ENCODE measurements around the gene BABAM2. TPM values are rescaled to one million over a fixed set of nuclear protein-coding genes. Genes with fewer than 3 reads are reported as not detected.

Gene BABAM2
- total RNA-seq, 1 donor from 2014 or later: 28.5 TPM

GRCh38 chr2:27888790-27889189 lies 1.7 kb upstream of the BABAM2 start:
- TF ChIP-seq EZH2 (IDR thresholded peaks at IDR 0.05; ENCODE audit: insufficient read depth, low read length): no peak
- TF ChIP-seq, protein P1, sequence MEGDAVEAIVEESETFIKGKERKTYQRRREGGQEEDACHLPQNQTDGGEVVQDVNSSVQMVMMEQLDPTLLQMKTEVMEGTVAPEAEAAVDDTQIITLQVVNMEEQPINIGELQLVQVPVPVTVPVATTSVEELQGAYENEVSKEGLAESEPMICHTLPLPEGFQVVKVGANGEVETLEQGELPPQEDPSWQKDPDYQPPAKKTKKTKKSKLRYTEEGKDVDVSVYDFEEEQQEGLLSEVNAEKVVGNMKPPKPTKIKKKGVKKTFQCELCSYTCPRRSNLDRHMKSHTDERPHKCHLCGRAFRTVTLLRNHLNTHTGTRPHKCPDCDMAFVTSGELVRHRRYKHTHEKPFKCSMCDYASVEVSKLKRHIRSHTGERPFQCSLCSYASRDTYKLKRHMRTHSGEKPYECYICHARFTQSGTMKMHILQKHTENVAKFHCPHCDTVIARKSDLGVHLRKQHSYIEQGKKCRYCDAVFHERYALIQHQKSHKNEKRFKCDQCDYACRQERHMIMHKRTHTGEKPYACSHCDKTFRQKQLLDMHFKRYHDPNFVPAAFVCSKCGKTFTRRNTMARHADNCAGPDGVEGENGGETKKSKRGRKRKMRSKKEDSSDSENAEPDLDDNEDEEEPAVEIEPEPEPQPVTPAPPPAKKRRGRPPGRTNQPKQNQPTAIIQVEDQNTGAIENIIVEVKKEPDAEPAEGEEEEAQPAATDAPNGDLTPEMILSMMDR (IDR thresholded peaks at IDR 0.05; ENCODE audit: insufficient read depth, low read depth, low read length): no peak
- Histone ChIP-seq H3K4me2 (ENCODE audit: low read length) (peak overlapping the region; percentile 84), H3K36me3 (ENCODE audit: insufficient read depth, low read length) (no peaks in the 10 kb centered on the region), H3K9me3 (ENCODE audit: insufficient read depth, low read depth, low read length) (no peaks in the 10 kb centered on the region), H4K20me1 (ENCODE audit: insufficient read depth, low read length) (no peaks in the 10 kb centered on the region), H3K4me3 (ENCODE audit: insufficient read depth, low read depth, low read length) (no peak overlapping the region), H3K27me3 (ENCODE audit: insufficient read depth, low read length) (no peaks in the 10 kb centered on the region), H2AFZ (ENCODE audit: low read depth, low read length) (no peak overlapping the region), H3K27ac (ENCODE audit: low read depth, low read length) (peak overlapping the region; percentile 45), H3K79me2 (ENCODE audit: insufficient read depth, low read length) (peaks cover 7% of the 10 kb centered on the region), H3K9ac (ENCODE audit: low read length) (peak overlapping the region; percentile 89), H3K4me1 (ENCODE audit: insufficient read depth, low read length) (peaks cover 34% of the 10 kb centered on the region)
- H3K36me3 Mint-ChIP-seq (ENCODE audit: low read depth, unreplicated experiment): no peaks in the 10 kb centered on the region
- H3K4me1 Mint-ChIP-seq (ENCODE audit: low read depth, unreplicated experiment): peaks cover 27% of the 10 kb centered on the region
- peak overlapping the region; percentile 10 for H3K27ac Mint-ChIP-seq (ENCODE audit: unreplicated experiment)
- DNase-seq (ENCODE audit: low read depth) (peak; percentile 68), FAIRE-seq (no peak)
- no peaks in the 10 kb centered on the region for H3K9me3 Mint-ChIP-seq (ENCODE audit: unreplicated experiment)
- no peaks in the 10 kb centered on the region for H3K27me3 Mint-ChIP-seq (ENCODE audit: low read depth, unreplicated experiment)
- H3K4me3 Mint-ChIP-seq (ENCODE audit: unreplicated experiment): peak overlapping the region; percentile 94

- Mint-ChIP-seq H3K9me3 (ENCODE audit: unreplicated experiment) (no peaks in the 10 kb centered on the region), H3K4me3 (ENCODE audit: unreplicated experiment) (peak overlapping the region; percentile 94), H3K4me1 (ENCODE audit: low read depth, unreplicated experiment) (peaks cover 27% of the 10 kb centered on the region), H3K27me3 (ENCODE audit: low read depth, unreplicated experiment) (no peaks in the 10 kb centered on the region), H3K36me3 (ENCODE audit: low read depth, unreplicated experiment) (no peaks in the 10 kb centered on the region), H3K27ac (ENCODE audit: unreplicated experiment) (peak overlapping the region; percentile 98)
- Histone ChIP-seq H3K27me3 (ENCODE audit: insufficient read depth, low read length) (no peaks in the 10 kb centered on the region), H2AFZ (ENCODE audit: low read depth, low read length) (peak overlapping the region; percentile 85), H3K27ac (ENCODE audit: low read depth, low read length) (peak overlapping the region; percentile 97), H4K20me1 (ENCODE audit: insufficient read depth, low read length) (no peaks in the 10 kb centered on the region), H3K4me3 (ENCODE audit: insufficient read depth, low read depth, low read length) (peak overlapping the region; percentile 86), H3K79me2 (ENCODE audit: insufficient read depth, low read length) (peaks cover 7% of the 10 kb centered on the region), H3K4me1 (ENCODE audit: insufficient read depth, low read length) (peaks cover 33% of the 10 kb centered on the region), H3K36me3 (ENCODE audit: insufficient read depth, low read length) (no peaks in the 10 kb centered on the region), H3K9me3 (ENCODE audit: insufficient read depth, low read depth, low read length) (no peaks in the 10 kb centered on the region), H3K4me2 (ENCODE audit: low read length) (peak overlapping the region; percentile 84), H3K9ac (ENCODE audit: low read length) (peak overlapping the region; percentile 89)
- DNase-seq (ENCODE audit: low read depth): peak; percentile 31
- FAIRE-seq: no peak
- TF ChIP-seq EZH2 (IDR thresholded peaks at IDR 0.05; ENCODE audit: insufficient read depth, low read length): no peak
- TF ChIP-seq, protein P1 (IDR thresholded peaks at IDR 0.05; ENCODE audit: insufficient read depth, low read depth, low read length): no peak
These were observed 769 bp upstream of the BABAM2 start for GRCh38 chr2:27889774-27890145.

DNA sequence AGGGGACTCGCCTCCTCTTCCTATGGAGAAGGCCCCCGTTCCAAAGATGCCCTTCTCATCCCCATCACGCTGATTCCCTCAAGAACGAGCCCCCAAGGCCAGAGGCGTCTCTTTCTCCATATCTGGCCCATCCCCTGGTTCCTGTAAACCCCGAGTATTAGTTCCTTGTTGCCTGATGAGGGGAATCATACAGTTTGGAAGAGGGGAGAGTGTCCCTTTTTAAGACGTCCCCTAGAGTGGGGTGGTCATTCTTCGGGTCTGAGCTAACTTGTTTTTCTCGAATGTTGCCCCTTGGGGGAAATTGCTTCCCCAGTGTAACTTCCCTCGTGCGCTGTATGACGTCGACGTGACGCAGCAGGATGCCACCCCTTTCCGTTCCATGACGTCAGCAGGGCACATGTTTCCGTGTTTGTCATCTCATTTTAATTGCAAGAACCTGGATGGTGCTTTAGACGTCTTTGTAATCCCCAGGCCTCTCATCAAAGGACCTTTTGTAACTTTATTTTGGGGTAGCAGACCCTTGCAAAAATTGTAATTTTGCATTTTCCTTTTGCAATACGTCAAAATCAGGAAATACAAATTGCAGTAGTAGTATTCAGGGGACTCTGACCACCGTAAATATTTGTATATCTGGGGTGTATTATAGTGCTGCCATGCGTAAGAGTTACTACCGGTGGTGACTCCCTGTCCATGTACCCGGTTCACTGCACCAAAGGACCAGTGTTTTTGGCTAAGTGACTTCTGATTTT lies 569 bp downstream of the BABAM2 start:
- Mint-ChIP-seq H3K4me1 (ENCODE audit: low read depth, unreplicated experiment) (peaks cover 19% of the 10 kb centered on the region), H3K36me3 (ENCODE audit: low read depth, unreplicated experiment) (peaks cover 3% of the 10 kb centered on the region), H3K9me3 (ENCODE audit: unreplicated experiment) (no peaks in the 10 kb centered on the region), H3K4me3 (ENCODE audit: unreplicated experiment) (peak overlapping the region; percentile 91), H3K27me3 (ENCODE audit: low read depth, unreplicated experiment) (no peaks in the 10 kb centered on the region), H3K27ac (ENCODE audit: unreplicated experiment) (peak overlapping the region; percentile 96)
- TF ChIP-seq EZH2 (IDR thresholded peaks at IDR 0.05; ENCODE audit: insufficient read depth, low read length): no peak
- TF ChIP-seq, protein P1 (IDR thresholded peaks at IDR 0.05; ENCODE audit: insufficient read depth, low read depth, low read length): no peak
- peak overlapping the region; percentile 84 for H3K4me2 ChIP-seq (ENCODE audit: low read length)
- H3K9ac ChIP-seq (ENCODE audit: low read length): peak overlapping the region; percentile 89
- no peaks in the 10 kb centered on the region for H3K27me3 ChIP-seq (ENCODE audit: insufficient read depth, low read length)
- peak overlapping the region; percentile 85 for H2AFZ ChIP-seq (ENCODE audit: low read depth, low read length)
- no peaks in the 10 kb centered on the region for H4K20me1 ChIP-seq (ENCODE audit: insufficient read depth, low read length)
- peak; percentile 70 for DNase-seq (ENCODE audit: low read depth)
- H3K27ac ChIP-seq (ENCODE audit: low read depth, low read length): peak overlapping the region; percentile 97
- no peaks in the 10 kb centered on the region for H3K36me3 ChIP-seq (ENCODE audit: insufficient read depth, low read length)
- H3K79me2 ChIP-seq (ENCODE audit: insufficient read depth, low read length): peaks cover 7% of the 10 kb centered on the region
- no peak for FAIRE-seq
- peaks cover 26% of the 10 kb centered on the region for H3K4me1 ChIP-seq (ENCODE audit: insufficient read depth, low read length)
- no peaks in the 10 kb centered on the region for H3K9me3 ChIP-seq (ENCODE audit: insufficient read depth, low read depth, low read length)
- peak overlapping the region; percentile 86 for H3K4me3 ChIP-seq (ENCODE audit: insufficient read depth, low read depth, low read length)
